Neuronal stem cell (in vitro differentiated cells): ENCODE measurements around the gene MMP14.

Experiments
- DNase-seq: peaks from one replicate; pipeline ENCODE4 v3.0.0-alpha.2; 2013; ENCODE audit warnings: low spot score
- H2AFZ ChIP-seq: one replicate; pipeline ENCODE4 v1.6.1; 2013; ENCODE audit warnings: mild to moderate bottlenecking, low read length, inconsistent platforms
- H2AK5ac ChIP-seq: 2 replicates; pipeline ENCODE4 v1.6.1; 2013; ENCODE audit warnings: low read depth, mild to moderate bottlenecking, inconsistent platforms, low read length, moderate library complexity, mixed read lengths
- H2BK120ac ChIP-seq: 2 replicates; pipeline ENCODE4 v1.6.1; 2013; ENCODE audit warnings: low read depth, mild to moderate bottlenecking, inconsistent platforms, low read length, moderate library complexity, mixed read lengths
- H2BK12ac ChIP-seq: one replicate; pipeline ENCODE4 v1.6.1; 2013; ENCODE audit warnings: low read length, inconsistent platforms
- H2BK15ac ChIP-seq: 2 replicates; pipeline ENCODE4 v1.6.1; 2013; ENCODE audit warnings: mild to moderate bottlenecking, low read length, inconsistent platforms, mixed read lengths
- H2BK5ac ChIP-seq: one replicate; pipeline ENCODE4 v1.6.1; 2013; ENCODE audit warnings: inconsistent platforms, mild to moderate bottlenecking, low read length, moderate library complexity
- H3K14ac ChIP-seq: one replicate; pipeline ENCODE4 v1.6.1; 2013; ENCODE audit warnings: low read length, inconsistent platforms
- H3K18ac ChIP-seq: 2 replicates; pipeline ENCODE4 v1.6.1; 2013; ENCODE audit warnings: low read length, inconsistent platforms
- H3K23ac ChIP-seq: 2 replicates; pipeline ENCODE4 v1.6.1; 2013; ENCODE audit warnings: low read depth, mild to moderate bottlenecking, mixed read lengths, low read length, inconsistent platforms; ENCODE audit not compliant: poor library complexity
- H3K27ac ChIP-seq: replicated peaks from 3 replicates; pipeline ENCODE4 v1.5.1; 2013; ENCODE audit warnings: low read length, inconsistent platforms
- H3K27me3 ChIP-seq, 3 experiments: 2 replicates each; pipeline ENCODE4 v1.6.1; 2013; ENCODE audit warnings: low read length in 3 of 3, mild to moderate bottlenecking in 2 of 3, inconsistent platforms in 1 of 3, low read depth in 1 of 3, mixed read lengths in 1 of 3, moderate library complexity in 1 of 3; ENCODE audit not compliant: control insufficient read depth in 3 of 3, insufficient read depth in 3 of 3
- H3K36me3 ChIP-seq, 2 donors: replicated peaks in 1 of 2; 2 replicates each; pipeline ENCODE4 v1.6.1; 2013; ENCODE audit warnings: low read length in 2 of 2; ENCODE audit not compliant: control insufficient read depth in 2 of 2, insufficient read depth in 2 of 2
- H3K4ac ChIP-seq: 2 replicates; pipeline ENCODE4 v1.6.1; 2013; ENCODE audit warnings: inconsistent platforms, mild to moderate bottlenecking, low read length, moderate library complexity
- H3K4me1 ChIP-seq, 2 donors: 1 replicate in 1 of 2; 2 replicates in 1 of 2; pipeline ENCODE4 v1.6.1; 2013; ENCODE audit warnings: low read length in 2 of 2, low read depth in 1 of 2; ENCODE audit not compliant: control insufficient read depth in 2 of 2, insufficient read depth in 1 of 2
- H3K4me2 ChIP-seq: one replicate; pipeline ENCODE4 v1.6.1; 2013; ENCODE audit warnings: mild to moderate bottlenecking, low read length, inconsistent platforms; ENCODE audit not compliant: insufficient read depth, poor library complexity, severe bottlenecking
- H3K4me3 ChIP-seq, 2 donors: 2 replicates each; pipeline ENCODE4 v1.5.1; 2013; ENCODE audit warnings: low read length in 2 of 2, mild to moderate bottlenecking in 2 of 2, inconsistent platforms in 1 of 2, moderate library complexity in 1 of 2
- H3K79me1 ChIP-seq: one replicate; pipeline ENCODE4 v1.6.1; 2013; ENCODE audit warnings: low read depth, mild to moderate bottlenecking, inconsistent platforms, low read length, moderate library complexity
- H3K9ac ChIP-seq: one replicate; pipeline ENCODE4 v1.6.1; 2013; ENCODE audit warnings: mild to moderate bottlenecking, low read depth, low read length, inconsistent platforms; ENCODE audit not compliant: poor library complexity
- H3K9me3 ChIP-seq, 2 donors: replicated peaks in 1 of 2; 2 replicates each; pipeline versions ENCODE3 to v1.6.1; 2013; ENCODE audit warnings: low read length in 2 of 2, mild to moderate bottlenecking in 2 of 2, inconsistent platforms in 1 of 2, low read depth in 1 of 2, mixed read lengths in 1 of 2, moderate library complexity in 1 of 2; ENCODE audit not compliant: control insufficient read depth in 2 of 2, insufficient read depth in 1 of 2
- H4K8ac ChIP-seq: one replicate; pipeline ENCODE4 v1.6.1; 2013; ENCODE audit warnings: low read depth, mild to moderate bottlenecking, inconsistent platforms, low read length, moderate library complexity
- H4K91ac ChIP-seq: one replicate; pipeline ENCODE4 v1.6.1; 2013; ENCODE audit warnings: low read length, low read depth, mild to moderate bottlenecking, inconsistent platforms; ENCODE audit not compliant: poor library complexity
- WGBS, 2 donors: extraction: QIAGEN DNeasy Blood & Tissue Kit; methylation state at CpG; one replicate each; pipeline ENCODE4 v1.1.7; 2013; ENCODE audit warnings: missing lambda C conversion rate in 2 of 2, mixed read lengths in 1 of 2; ENCODE audit not compliant: insufficient read length in 2 of 2, insufficient replicate concordance in 1 of 2; ENCODE audit errors: extremely low coverage in 2 of 2; 5-methylcytosine and 5-hydroxymethylcytosine counted together

Gene MMP14

DNA sequence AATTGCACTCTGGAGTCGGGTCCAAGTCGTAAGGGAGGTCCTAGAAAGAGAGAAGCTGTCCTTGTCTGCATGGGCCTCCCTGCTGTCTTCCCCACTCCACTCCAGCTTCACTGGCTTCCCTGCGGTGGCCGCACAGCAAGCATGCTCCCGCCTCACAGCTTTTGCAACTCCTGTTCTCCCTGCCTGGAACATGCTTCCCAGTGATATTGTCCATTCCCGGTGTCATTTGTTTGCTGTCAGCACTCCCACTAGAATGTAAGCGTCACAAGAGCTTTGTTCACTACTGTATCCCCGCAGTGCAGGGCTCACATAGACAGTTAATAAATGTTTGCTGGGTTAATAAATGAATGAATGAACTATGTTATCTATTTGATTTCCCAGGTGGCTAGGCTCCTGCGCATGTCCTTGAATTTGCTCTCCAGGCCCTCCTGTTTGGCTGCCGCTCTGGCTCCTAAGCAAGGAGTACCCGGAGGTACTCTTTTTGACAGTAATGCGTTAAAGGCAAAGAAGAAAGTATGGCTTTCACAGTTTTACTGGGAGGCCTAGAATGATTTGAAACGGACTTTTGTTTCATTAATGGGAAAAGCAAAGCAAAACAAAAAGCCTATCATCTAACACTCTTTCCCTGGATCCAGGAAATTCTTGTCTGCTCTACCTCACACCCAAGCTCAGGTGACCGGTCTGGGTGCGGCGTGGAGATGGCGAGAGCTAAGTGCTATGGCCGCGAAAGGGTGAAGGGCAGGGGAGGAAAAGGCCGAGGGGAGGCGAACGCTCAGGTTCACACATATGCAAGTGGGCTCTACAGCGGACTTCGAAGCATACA, 15.0 kb upstream of the MMP14 start:
- no peak overlapping the region for H3K27ac ChIP-seq
- no peak overlapping the region for H2AK5ac ChIP-seq
- H3K4me2 ChIP-seq = peak overlapping the region; percentile 85
- H2BK12ac ChIP-seq = no peak overlapping the region
- H3K9ac ChIP-seq = no peak overlapping the region
- no peak overlapping the region for H4K8ac ChIP-seq
- no peak overlapping the region for H3K4ac ChIP-seq
- no peak overlapping the region for H2BK15ac ChIP-seq
- H3K4me1 ChIP-seq = peaks cover 0 to 11% of the 10 kb centered on the region in 2 donors
- no peak overlapping the region for H3K14ac ChIP-seq
- peak overlapping the region; percentile 68 for H2AFZ ChIP-seq
- DNase-seq = no peak
- peak overlapping the region; percentile 29 for H3K18ac ChIP-seq
- H2BK5ac ChIP-seq = no peak overlapping the region
- peak overlapping the region in 1 of 2 donors; percentile 1 for H3K4me3 ChIP-seq
- no peaks in the 10 kb centered on the region for H3K79me1 ChIP-seq
- H2BK120ac ChIP-seq = no peak overlapping the region
- no peaks in the 10 kb centered on the region for H3K9me3 ChIP-seq
- H3K36me3 ChIP-seq = no peaks in the 10 kb centered on the region
- WGBS, 2 donors = no CpG with 5 or more reads among the region's 24 CpGs
- H4K91ac ChIP-seq = no peak overlapping the region
- peak overlapping the region; percentile 68 for H3K23ac ChIP-seq
- peaks cover 0 to 6% (median 3%) of the 10 kb centered on the region in 3 experiments for H3K27me3 ChIP-seq

DNA sequence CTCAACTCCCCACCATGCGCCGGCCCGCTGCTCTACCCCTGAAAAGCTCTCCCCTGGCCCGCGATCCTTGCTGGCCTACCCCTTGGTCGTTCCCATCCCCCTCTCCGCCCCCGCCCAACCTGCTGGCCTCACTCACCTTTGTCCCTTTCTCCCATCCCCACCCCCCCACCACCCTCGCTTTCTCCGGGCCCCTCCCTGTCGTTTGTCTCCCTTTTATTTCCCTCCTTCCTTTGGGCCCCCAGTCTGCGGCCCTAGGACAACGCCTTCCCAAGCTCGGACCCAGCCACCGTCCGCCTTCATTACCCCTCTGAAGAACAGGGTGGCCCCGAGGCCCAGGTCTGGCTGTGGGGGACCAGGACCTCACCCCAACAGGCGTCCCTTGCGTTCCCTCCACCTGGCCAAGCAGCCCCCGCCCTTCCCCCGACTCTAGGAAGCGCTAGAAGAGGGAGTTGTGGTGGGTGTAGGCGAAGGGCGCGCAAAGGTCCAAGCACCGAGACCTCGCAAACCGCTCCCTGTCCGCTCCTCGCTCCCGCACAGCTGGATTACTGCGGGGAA, 14.3 kb upstream of the MMP14 start:
- Histone ChIP-seq H2AFZ (peak overlapping the region; percentile 74), H3K27me3 (peaks cover 0 to 6% (median 3%) of the 10 kb centered on the region in 3 experiments), H2BK15ac (no peak overlapping the region), H3K4me3 (peak overlapping the region in 1 of 2 donors; percentile 77), H3K18ac (peak overlapping the region; percentile 98), H3K4me1 (peaks cover 0 to 11% of the 10 kb centered on the region in 2 donors), H3K36me3 (no peaks in the 10 kb centered on the region), H3K9ac (peak overlapping the region; percentile 89), H2BK120ac (no peak overlapping the region), H4K8ac (no peak overlapping the region), H3K23ac (peak overlapping the region; percentile 68), H3K79me1 (no peaks in the 10 kb centered on the region), H2AK5ac (peak overlapping the region; percentile 8), H4K91ac (no peak overlapping the region), H3K14ac (peak overlapping the region; percentile 78), H3K4ac (no peak overlapping the region), H2BK12ac (no peak overlapping the region), H2BK5ac (no peak overlapping the region), H3K4me2 (peak overlapping the region; percentile 85), H3K27ac (no peak overlapping the region), H3K9me3 (no peaks in the 10 kb centered on the region)
- no CpG with 5 or more reads among the region's 32 CpGs for WGBS, 2 donors
- DNase-seq = no peak

DNA sequence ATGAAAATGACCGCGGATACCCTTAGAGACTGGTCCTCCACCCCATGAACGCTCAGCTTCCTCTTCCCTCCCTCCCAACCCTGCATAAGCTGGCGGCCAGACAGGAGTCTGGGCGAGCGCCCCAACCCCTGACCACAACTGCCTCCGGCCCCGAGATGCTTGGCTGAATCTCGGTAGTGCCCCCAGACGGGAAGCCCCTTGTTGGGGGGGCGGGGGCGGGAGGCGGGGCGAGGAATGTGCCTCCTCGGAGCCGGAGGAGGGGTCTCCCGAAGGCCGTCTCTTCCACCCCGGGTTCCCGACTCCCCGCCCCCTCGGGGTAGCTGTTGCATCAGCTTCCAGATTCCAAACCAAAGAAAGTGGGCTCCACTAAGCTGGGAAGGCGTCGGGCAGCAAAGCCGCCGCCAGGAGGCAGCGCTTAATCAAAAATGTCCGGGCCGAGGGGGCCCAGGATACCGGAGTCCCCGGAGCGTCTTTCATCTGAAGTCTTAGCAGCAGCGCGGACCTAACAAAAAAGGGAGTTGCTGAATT, 13.8 kb upstream of the MMP14 start:
- Histone ChIP-seq H3K4me1 (peaks cover 0 to 11% of the 10 kb centered on the region in 2 donors), H3K14ac (peak overlapping the region; percentile 78), H2BK15ac (no peak overlapping the region), H3K27me3 (peaks cover 0 to 6% (median 3%) of the 10 kb centered on the region in 3 experiments), H3K4me2 (peak overlapping the region; percentile 85), H2BK12ac (no peak overlapping the region), H2BK120ac (no peak overlapping the region), H2BK5ac (no peak overlapping the region), H3K9ac (peak overlapping the region; percentile 89), H3K4ac (no peak overlapping the region), H3K79me1 (no peaks in the 10 kb centered on the region), H4K8ac (no peak overlapping the region), H3K18ac (peak overlapping the region; percentile 98), H2AFZ (peak overlapping the region; percentile 74), H3K23ac (peak overlapping the region; percentile 68), H2AK5ac (no peak overlapping the region), H3K9me3 (no peaks in the 10 kb centered on the region), H3K36me3 (no peaks in the 10 kb centered on the region), H3K27ac (no peak overlapping the region), H4K91ac (no peak overlapping the region), H3K4me3 (peak overlapping the region in 1 of 2 donors; percentile 77)
- whole genome bisulfite sequencing, 2 donors = no CpG with 5 or more reads among the region's 34 CpGs
- peak; percentile 89 for DNase-seq
